ENCODE measurements around the gene KRT23. TPM values are rescaled to one million over a fixed set of nuclear protein-coding genes. Genes with fewer than 3 reads are reported as not detected.

KRT23 gene
- total RNA-seq, 1 experiment from 2014 or later = 19.0 TPM

GRCh38 chr17:40963838-40964237 lies 26.4 kb upstream of the KRT23 start:
- Histone ChIP-seq H3K4me3 (replicated peaks in 1 of 2; ENCODE audit: low read depth in 1 of 2, low read length in 2 of 2) (no peak overlapping the region), H3K9ac (ENCODE audit: low read length) (no peak overlapping the region), H3K36me3 (ENCODE audit: control insufficient read depth in 1 of 2, insufficient read depth in 2 of 2, low read length in 2 of 2) (peaks cover 0 to 38% of the 10 kb centered on the region in 2 experiments; a peak in 2 of 4 replicates), H2AFZ (ENCODE audit: low read depth, low read length, poor library complexity, severe bottlenecking) (no peak overlapping the region), H3K9me3 (ENCODE audit: control insufficient read depth in 1 of 2, insufficient read depth in 1 of 2, low read depth in 1 of 2, low read length in 2 of 2) (peaks cover 0 to 25% of the 10 kb centered on the region in 2 experiments; a peak in 1 of 4 replicates), H3K4me2 (ENCODE audit: low read length) (no peak overlapping the region), H3K27ac (ENCODE audit: low read depth, low read length) (peak overlapping the region; percentile 39), H3K4me1 (ENCODE audit: control insufficient read depth in 1 of 2, insufficient read depth in 2 of 2, low read length in 2 of 2) (peaks cover 18 to 19% of the 10 kb centered on the region in 2 experiments), H3K79me2 (ENCODE audit: insufficient read depth, low read length) (no peaks in the 10 kb centered on the region), H3K9me2 (ENCODE audit: insufficient read depth) (no peaks in the 10 kb centered on the region), H3K27me3 (ENCODE audit: insufficient read depth, low read length) (no peaks in the 10 kb centered on the region), H4K20me1 (ENCODE audit: insufficient read depth) (no peaks in the 10 kb centered on the region)
- ATAC-seq (peak; percentile 58), DNase-seq (ENCODE audit: low read depth, low spot score) (no peak)
- ChIA-PET POLR2A (no interaction called here), RAD21 (ENCODE audit: low non-redundant PET in 1 of 2, low total read pairs in 2 of 2, uncharacterized antibody in 2 of 2, unreplicated experiment in 2 of 2) (no interaction called here), CTCF (no interaction called here)
- BruUV-seq (replicated peaks) = no TSS peak
- intact Hi-C loops (cut with micrococcal nuclease) = no loop called here
- TF ChIP-seq SIN3A (IDR thresholded peaks at IDR 0.05; ENCODE audit: low read depth) (no peak), FOSL1 (IDR thresholded peaks at IDR 0.05; ENCODE audit: low read depth) (no peak), EGR1 (IDR thresholded peaks at IDR 0.05; ENCODE audit: low read depth) (no peak), TCF7L2 (IDR thresholded peaks at IDR 0.05; ENCODE audit: borderline replicate concordance, extremely low read depth, insufficient read depth, insufficient read length) (no peak), SRF (IDR thresholded peaks at IDR 0.05; ENCODE audit: low read depth) (no peak), ZBTB33 (IDR thresholded peaks at IDR 0.05; ENCODE audit: extremely low read depth, insufficient replicate concordance, low read length) (no peak), ZFX (IDR thresholded peaks at IDR 0.05) (no peak), RAD21 (IDR thresholded peaks at IDR 0.05; ENCODE audit: low read depth) (0 out of 2 replicates have a peak, but pooled peaks have one; percentile 21), ZNF274 (IDR thresholded peaks at IDR 0.05; ENCODE audit: low read depth, low read length) (no peak), CEBPB (IDR thresholded peaks at IDR 0.05; ENCODE audit: low read depth) (no peak), CTCF (IDR thresholded peaks at IDR 0.05 in 2 of 3, conservative IDR thresholded peaks at IDR 0.05 in 1 of 3; ENCODE audit: borderline replicate concordance in 1 of 3, insufficient read depth in 1 of 3, low read depth in 2 of 3, low read length in 2 of 3) (peak in 2 of 3 experiments; percentile 59 to 64; a peak in 4 of 6 replicates), EZH2phosphoT487 (IDR thresholded peaks at IDR 0.05; ENCODE audit: borderline replicate concordance) (no peak), SP1 (IDR thresholded peaks at IDR 0.05; ENCODE audit: low read depth) (no peak)

Data from HCT116 (cell line).